ENCODE measurements around the gene RELB. TPM values are rescaled to one million over a fixed set of nuclear protein-coding genes. Genes with fewer than 3 reads are reported as not detected.

Gene RELB
- total and polyA plus RNA-seq, 9 of the 15 experiments (the other 6 are each of a cell fraction or from before 2014, with no cell fraction given) = 0.15 to 1.1 (median 0.28) TPM; not detected in 2

DNA sequence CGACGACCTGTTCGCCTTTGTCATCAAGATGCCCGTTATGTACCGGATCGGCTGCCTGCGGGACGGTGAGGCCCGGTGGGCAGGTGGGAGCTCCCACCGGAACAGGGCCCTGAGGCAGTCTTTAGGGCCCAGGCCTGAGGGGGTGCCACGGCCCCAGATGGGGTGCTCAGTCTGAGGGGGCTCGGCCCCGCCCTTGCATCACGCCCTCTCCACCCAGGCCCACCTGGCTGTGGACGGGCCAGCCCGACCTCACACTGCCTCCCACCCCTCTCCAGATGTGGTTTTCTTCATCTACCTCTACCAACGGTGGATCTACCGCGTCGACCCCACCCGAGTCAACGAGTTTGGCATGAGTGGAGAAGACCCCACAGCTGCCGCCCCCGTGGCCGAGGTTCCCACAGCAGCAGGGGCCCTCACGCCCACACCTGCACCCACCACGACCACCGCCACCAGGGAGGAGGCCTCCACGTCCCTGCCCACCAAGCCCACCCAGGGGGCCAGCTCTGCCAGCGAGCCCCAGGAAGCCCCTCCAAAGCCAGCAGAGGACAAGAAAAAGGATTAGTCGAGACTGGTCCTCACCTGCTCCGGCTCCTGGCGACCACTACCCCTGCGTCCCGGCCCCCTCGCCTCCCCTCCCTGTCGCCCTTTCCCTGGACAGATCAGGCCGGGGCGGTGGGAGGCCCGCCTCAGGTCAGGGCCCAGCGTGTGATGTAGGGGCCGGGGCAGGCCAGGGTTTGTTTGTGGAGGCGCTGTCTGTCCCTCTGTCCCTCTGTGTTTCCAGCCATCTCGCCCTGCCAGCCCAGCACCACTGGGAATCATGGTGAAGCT lies 8.7 kb upstream of the RELB start:
- ChIA-PET CTCF (ENCODE audit: low intra/inter-chr PET ratio) (no interaction called here), POLR2A (no interaction called here)
- no peak overlapping the region for H3K27ac ChIP-seq (ENCODE audit: extremely low read depth, low read depth, low read length)
- H3K36me3 ChIP-seq (ENCODE audit: control insufficient read depth, insufficient read depth, low read length) = peaks cover 53% of the 10 kb centered on the region; the same call in 2 of the 3 replicates
- H2AFZ ChIP-seq (ENCODE audit: low read depth, low read length) = no peak overlapping the region
- no peak overlapping the region for H3K9ac ChIP-seq (ENCODE audit: insufficient read depth in 1 of 2, low read depth in 2 of 2, low read length in 2 of 2)
- 95% methylated on average over 21 of the region's 44 CpGs for WGBS (ENCODE audit: insufficient coverage, low coverage, missing lambda C conversion rate)
- ATAC-seq (no peak), DNase-seq (ENCODE audit: extremely low read depth in 1 of 4, low spot score in 3 of 4) (no peak), FAIRE-seq (no peak)
- in situ Hi-C loops (cut with MboI) (no loop called here), intact Hi-C loops (cut with micrococcal nuclease) (no loop called here)
- TSS peak; percentile 60 for BruUV-seq (replicated peaks)
- H3K4me3 ChIP-seq = no peak overlapping the region
- no peaks in the 10 kb centered on the region for H3K9me1 ChIP-seq (ENCODE audit: control insufficient read depth, insufficient read depth, low read length)
- H3K27me3 ChIP-seq (ENCODE audit: control insufficient read depth in 2 of 2, insufficient read depth in 2 of 2, low read length in 2 of 2) = no peaks in the 10 kb centered on the region
- H3K9me3 ChIP-seq (replicated peaks; ENCODE audit: control insufficient read depth, insufficient read depth, low read depth, low read length) = no peaks in the 10 kb centered on the region
- no peaks in the 10 kb centered on the region for H3K79me2 ChIP-seq (ENCODE audit: control insufficient read depth, insufficient read depth, low read length)
- no peaks in the 10 kb centered on the region; the same call in 1 of the 2 replicates for H4K20me1 ChIP-seq (replicated peaks; ENCODE audit: control insufficient read depth, insufficient read depth, low read length)
- H3K4me1 ChIP-seq (replicated peaks in 1 of 2; ENCODE audit: control insufficient read depth in 2 of 2, insufficient read depth in 2 of 2, low read length in 2 of 2) = peaks cover 0 to 21% of the 10 kb centered on the region in 2 experiments; a peak in 2 of 5 replicates
- TF ChIP-seq ZKSCAN8 (CRISPR knock-in tag; IDR thresholded peaks at IDR 0.05) (no peak), POLR2G (IDR thresholded peaks at IDR 0.05; ENCODE audit: low read depth, low read length) (0 out of 2 replicates have a peak, but pooled peaks have one; percentile 49)
- H3K4me2 ChIP-seq (ENCODE audit: insufficient read depth, low read length) = no peak overlapping the region

DNA sequence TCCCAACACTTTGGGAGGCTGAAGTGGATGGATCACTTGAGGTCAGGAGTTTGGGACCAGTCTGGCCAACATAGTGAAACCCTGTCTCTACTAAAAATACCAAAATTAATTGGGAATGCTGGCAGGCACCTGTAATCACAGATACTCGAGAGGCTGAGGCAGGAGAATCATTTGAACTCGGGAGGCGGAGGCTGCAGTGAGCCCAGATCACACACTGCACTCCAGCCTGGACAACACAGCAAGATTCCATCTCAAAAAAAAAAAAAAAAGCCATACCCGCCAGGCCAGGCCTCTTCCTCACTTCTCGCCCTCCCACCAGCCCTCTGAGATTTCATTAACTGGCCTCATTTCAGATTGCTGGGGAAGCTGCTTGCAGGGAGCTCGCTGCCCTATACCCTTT lies 7.7 kb upstream of the RELB start:
- Histone ChIP-seq H3K9me1 (ENCODE audit: control insufficient read depth, insufficient read depth, low read length) (no peaks in the 10 kb centered on the region), H3K27me3 (ENCODE audit: control insufficient read depth in 2 of 2, insufficient read depth in 2 of 2, low read length in 2 of 2) (no peaks in the 10 kb centered on the region), H2AFZ (ENCODE audit: low read depth, low read length) (no peak overlapping the region), H3K4me1 (replicated peaks in 1 of 2; ENCODE audit: control insufficient read depth in 2 of 2, insufficient read depth in 2 of 2, low read length in 2 of 2) (peaks cover 0 to 21% of the 10 kb centered on the region in 2 experiments; a peak in 2 of 5 replicates), H3K79me2 (ENCODE audit: control insufficient read depth, insufficient read depth, low read length) (no peaks in the 10 kb centered on the region), H3K4me3 (no peak overlapping the region), H3K36me3 (ENCODE audit: control insufficient read depth, insufficient read depth, low read length) (peaks cover 43% of the 10 kb centered on the region; the same call in 2 of the 3 replicates), H3K9ac (ENCODE audit: insufficient read depth in 1 of 2, low read depth in 2 of 2, low read length in 2 of 2) (peak overlapping the region in 1 of 2 experiments; percentile 58; a peak in 1 of 4 replicates), H3K4me2 (ENCODE audit: insufficient read depth, low read length) (no peak overlapping the region), H3K27ac (ENCODE audit: extremely low read depth, low read depth, low read length) (no peak overlapping the region), H4K20me1 (replicated peaks; ENCODE audit: control insufficient read depth, insufficient read depth, low read length) (no peaks in the 10 kb centered on the region), H3K9me3 (replicated peaks; ENCODE audit: control insufficient read depth, insufficient read depth, low read depth, low read length) (no peaks in the 10 kb centered on the region)
- no peak for ATAC-seq
- intact Hi-C loops (cut with micrococcal nuclease) (no loop called here), in situ Hi-C loops (cut with MboI) (no loop called here)
- TF ChIP-seq MAFG (tag; conservative IDR thresholded peaks at IDR 0.05) (no peak), ZNF384 (IDR thresholded peaks at IDR 0.05; ENCODE audit: low read depth, low read length) (0 out of 2 replicates have a peak, but pooled peaks have one; percentile 24)
- POLR2A ChIA-PET = interaction anchor here (0.6 kb wide), 1 partner anchor 134 kb away, joined by 3 read pairs; no protein-coding TSS in a partner anchor
- no TSS peak for BruUV-seq (replicated peaks)
- FAIRE-seq = no peak
- 92% methylated on average over 3 of the region's 6 CpGs for whole genome bisulfite sequencing (ENCODE audit: insufficient coverage, low coverage, missing lambda C conversion rate)
- CTCF ChIA-PET (ENCODE audit: low intra/inter-chr PET ratio) = no interaction called here
- no peak for DNase-seq (ENCODE audit: extremely low read depth in 1 of 4, low spot score in 3 of 4)

Measured in K562 (cell line).